ENCODE measurements around the gene PLXNA2. TPM values are rescaled to one million over a fixed set of nuclear protein-coding genes. Genes with fewer than 3 reads are reported as not detected.

PLXNA2 gene
- total and polyA plus RNA-seq, 8 donors = 48.7 to 137 (median 72.9) TPM

DNA sequence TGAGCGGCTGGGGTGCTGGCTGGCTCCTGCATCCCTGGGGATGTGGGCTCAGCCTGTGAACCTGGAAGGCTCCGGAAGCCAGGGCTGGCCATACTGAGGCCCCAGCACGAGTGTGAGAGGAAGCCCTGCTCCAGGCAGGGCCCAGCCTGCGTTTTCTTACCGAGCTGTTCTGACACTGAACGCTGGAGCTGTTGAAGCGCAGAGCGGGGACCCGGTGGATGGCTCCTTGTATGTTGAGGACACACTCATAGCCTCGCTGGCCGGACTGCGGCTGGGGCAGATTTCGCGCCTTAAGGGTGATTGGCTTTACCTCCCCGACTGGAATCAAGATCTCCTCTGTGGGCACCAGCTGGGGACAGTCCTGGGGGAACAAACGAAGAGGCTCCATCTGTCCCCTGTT is 160.0 kb downstream of the PLXNA2 start:
- DNase-seq (no peak), FAIRE-seq (no peak), ATAC-seq (no peak)
- 95 to 96% methylated on average over 16 of the region's 16 CpGs for WGBS, 2 donors
- Histone ChIP-seq H3K27ac (no peak overlapping the region), H3K27me3 (no peaks in the 10 kb centered on the region), H3K36me3 (peaks cover 0 to 64% (median 4%) of the 10 kb centered on the region in 3 donors), H3K9me3 (no peaks in the 10 kb centered on the region), H3K4me3 (no peak overlapping the region), H3K4me1 (no peaks in the 10 kb centered on the region)
- intact Hi-C loops (cut with DNase I) = no loop called here
- TF ChIP-seq, protein P1, sequence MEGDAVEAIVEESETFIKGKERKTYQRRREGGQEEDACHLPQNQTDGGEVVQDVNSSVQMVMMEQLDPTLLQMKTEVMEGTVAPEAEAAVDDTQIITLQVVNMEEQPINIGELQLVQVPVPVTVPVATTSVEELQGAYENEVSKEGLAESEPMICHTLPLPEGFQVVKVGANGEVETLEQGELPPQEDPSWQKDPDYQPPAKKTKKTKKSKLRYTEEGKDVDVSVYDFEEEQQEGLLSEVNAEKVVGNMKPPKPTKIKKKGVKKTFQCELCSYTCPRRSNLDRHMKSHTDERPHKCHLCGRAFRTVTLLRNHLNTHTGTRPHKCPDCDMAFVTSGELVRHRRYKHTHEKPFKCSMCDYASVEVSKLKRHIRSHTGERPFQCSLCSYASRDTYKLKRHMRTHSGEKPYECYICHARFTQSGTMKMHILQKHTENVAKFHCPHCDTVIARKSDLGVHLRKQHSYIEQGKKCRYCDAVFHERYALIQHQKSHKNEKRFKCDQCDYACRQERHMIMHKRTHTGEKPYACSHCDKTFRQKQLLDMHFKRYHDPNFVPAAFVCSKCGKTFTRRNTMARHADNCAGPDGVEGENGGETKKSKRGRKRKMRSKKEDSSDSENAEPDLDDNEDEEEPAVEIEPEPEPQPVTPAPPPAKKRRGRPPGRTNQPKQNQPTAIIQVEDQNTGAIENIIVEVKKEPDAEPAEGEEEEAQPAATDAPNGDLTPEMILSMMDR (IDR thresholded peaks at IDR 0.05) = no peak

DNA sequence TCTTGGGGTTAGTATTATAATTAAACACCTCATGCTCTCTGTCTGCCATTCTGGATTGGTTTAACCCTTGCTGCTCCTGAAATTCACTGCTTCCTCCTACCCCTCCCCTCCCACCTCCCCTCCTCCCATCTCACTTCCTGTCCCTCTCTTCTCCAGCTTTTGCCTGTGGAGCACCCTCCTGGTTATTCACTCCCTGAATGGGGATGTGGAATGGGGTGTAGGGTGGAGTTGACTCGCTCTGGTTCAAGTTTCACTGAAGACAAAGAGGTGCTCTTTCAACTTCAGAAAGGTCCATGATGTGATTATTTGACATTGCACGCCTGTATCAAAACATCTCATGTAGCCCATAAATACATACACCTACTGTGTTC is 160.5 kb downstream of the PLXNA2 start:
- Histone ChIP-seq H3K27ac (no peak overlapping the region), H3K4me3 (no peak overlapping the region), H3K4me1 (no peaks in the 10 kb centered on the region), H3K9me3 (no peaks in the 10 kb centered on the region), H3K27me3 (no peaks in the 10 kb centered on the region), H3K36me3 (peaks cover 0 to 64% (median 7%) of the 10 kb centered on the region in 3 donors)
- 93 to 97% methylated on average over 2 of the region's 2 CpGs for WGBS, 2 donors
- DNase-seq = no peak
- ATAC-seq = no peak
- intact Hi-C loops (cut with DNase I) = no loop called here
- TF ChIP-seq, protein P1 (IDR thresholded peaks at IDR 0.05) = no peak
- no peak for FAIRE-seq

DNA sequence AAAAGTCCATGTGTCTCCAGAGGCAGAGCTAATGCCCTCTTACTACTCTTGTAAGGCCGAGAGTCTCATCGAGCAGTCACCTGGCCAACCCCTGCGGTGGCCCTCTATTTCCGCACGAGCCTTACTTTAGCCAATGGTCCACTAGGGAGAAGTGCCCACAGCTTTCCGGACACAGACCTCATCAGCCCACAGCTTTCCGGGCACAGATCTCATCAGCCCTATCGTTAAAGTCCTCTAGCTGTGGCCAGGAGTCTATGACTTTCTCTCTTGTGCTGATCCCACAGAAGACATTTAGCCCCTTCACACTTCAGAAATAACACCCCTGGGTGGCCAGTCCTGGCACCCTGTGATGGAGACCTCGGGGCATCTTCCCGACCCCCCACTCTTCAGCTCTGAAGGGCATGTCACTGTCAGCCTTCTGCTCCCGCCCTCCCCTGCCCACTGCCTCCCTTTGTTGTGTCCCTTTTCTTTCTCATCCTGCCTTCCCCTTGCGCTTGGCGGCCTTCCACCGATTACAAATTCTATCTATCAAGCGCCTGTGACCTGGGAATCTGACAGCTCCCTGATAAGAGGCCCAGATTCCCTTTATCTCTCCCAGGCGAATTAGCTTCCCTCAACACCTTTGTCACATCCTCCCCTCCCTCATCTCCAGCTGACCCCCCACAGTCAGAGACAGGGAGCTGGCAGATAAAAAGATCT is 161.0 kb downstream of the PLXNA2 start:
- Histone ChIP-seq H3K4me1 (no peaks in the 10 kb centered on the region), H3K4me3 (no peak overlapping the region), H3K36me3 (peaks cover 0 to 64% (median 7%) of the 10 kb centered on the region in 3 donors), H3K27ac (no peak overlapping the region), H3K9me3 (no peaks in the 10 kb centered on the region), H3K27me3 (no peaks in the 10 kb centered on the region)
- ATAC-seq (peak in 1 of 4 donors; percentile 5), DNase-seq (no peak), FAIRE-seq (no peak)
- intact Hi-C loops (cut with DNase I) = no loop called here
- WGBS, 2 donors = 67 to 74% methylated on average over 16 of the region's 16 CpGs
- TF ChIP-seq, protein P1 (IDR thresholded peaks at IDR 0.05) = no peak

DNA sequence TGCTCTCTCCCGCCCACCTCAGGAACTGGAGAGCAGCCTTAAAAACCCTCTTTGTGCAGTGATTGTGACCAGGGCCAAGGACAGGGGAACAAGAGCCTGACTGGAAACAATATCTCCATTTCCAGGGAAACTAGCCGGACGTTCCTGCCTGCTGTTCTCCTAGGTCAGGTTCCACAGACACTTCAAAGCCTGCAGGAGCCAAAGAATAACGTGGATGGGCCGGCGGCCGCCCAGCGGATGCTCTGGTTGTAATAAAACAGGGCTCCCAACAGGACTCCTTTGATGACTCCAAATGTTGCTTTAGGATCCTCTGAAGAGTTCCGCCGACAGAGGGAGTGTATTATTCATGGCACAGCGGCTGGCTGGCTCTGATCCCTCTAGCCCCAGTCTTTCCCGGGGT is 162.2 kb downstream of the PLXNA2 start:
- intact Hi-C loops (cut with DNase I) = no loop called here
- Histone ChIP-seq H3K27ac (no peak overlapping the region), H3K4me1 (no peaks in the 10 kb centered on the region), H3K36me3 (peaks cover 0 to 66% (median 7%) of the 10 kb centered on the region in 3 donors), H3K27me3 (no peaks in the 10 kb centered on the region), H3K9me3 (no peaks in the 10 kb centered on the region), H3K4me3 (no peak overlapping the region)
- 89 to 91% methylated on average over 12 of the region's 12 CpGs for WGBS, 2 donors
- TF ChIP-seq, protein P1 (IDR thresholded peaks at IDR 0.05) = no peak
- FAIRE-seq (no peak), DNase-seq (no peak), ATAC-seq (no peak)

Measured in pancreas (tissue), 10 donors.